DND-41 (cell line): ENCODE data around the gene CXCL8.
A peak's percentile ranks its signal among the peaks of the same experiment; 100 is the strongest.

ENCODE experiments used
- ATAC-seq: fragments of 200-7000 bp; cut with Tn5 transposase; 3 replicates; pipeline ENCODE4 v1.9.1; 2021; ENCODE audit warnings: low read depth; ENCODE audit not compliant: insufficient read depth
- DNase-seq: peaks from one replicate; pipeline ENCODE4 v3.0.0-alpha.2; 2020
- H2AFZ ChIP-seq: 2 replicates; pipeline ENCODE4 v1.6.0; 2012; ENCODE audit warnings: low read depth, low read length
- H3K27ac ChIP-seq: 2 replicates; pipeline ENCODE4 v1.5.1; 2012; ENCODE audit warnings: low read length, inconsistent platforms
- H3K27me3 ChIP-seq: fragments of 200-600 bp; sonication (generic); 2 replicates; pipeline ENCODE4 v1.6.0; 2012; ENCODE audit warnings: low read length, mild to moderate bottlenecking, inconsistent platforms; ENCODE audit not compliant: insufficient read depth, poor library complexity
- H3K36me3 ChIP-seq: 2 replicates; pipeline ENCODE4 v1.5.1; 2012; ENCODE audit warnings: low read length, inconsistent platforms; ENCODE audit not compliant: insufficient read depth
- H3K4me1 ChIP-seq: 2 replicates; pipeline ENCODE4 v1.5.1; 2012; ENCODE audit warnings: mild to moderate bottlenecking, low read length; ENCODE audit not compliant: insufficient read depth
- H3K4me2 ChIP-seq: 2 replicates; pipeline ENCODE4 v1.6.0; 2012; ENCODE audit warnings: mild to moderate bottlenecking, moderate library complexity, low read length, inconsistent platforms; ENCODE audit not compliant: insufficient read depth
- H3K4me3 ChIP-seq, 2 experiments: fragments of 200-600 bp in 1 of 2; shearing (Covaris generic) in 1 of 2; 2 replicates each; pipeline ENCODE4 v1.5.1; 2012 to 2016; ENCODE audit warnings: inconsistent platforms in 2 of 2, low read length in 2 of 2, mild to moderate bottlenecking in 2 of 2, low read depth in 1 of 2, moderate library complexity in 1 of 2
- H3K79me2 ChIP-seq: 2 replicates; pipeline ENCODE4 v1.6.0; 2012; ENCODE audit warnings: low read length, inconsistent platforms; ENCODE audit not compliant: insufficient read depth
- H3K9ac ChIP-seq: 2 replicates; pipeline ENCODE4 v1.6.0; 2012; ENCODE audit warnings: low read depth, mild to moderate bottlenecking, inconsistent platforms, low read length, moderate library complexity
- H3K9me3 ChIP-seq: 2 replicates; pipeline ENCODE4 v1.5.1; 2012; ENCODE audit warnings: low read length, moderate library complexity, mild to moderate bottlenecking, inconsistent platforms; ENCODE audit not compliant: insufficient read depth, severe bottlenecking
- H4K20me1 ChIP-seq: 2 replicates; pipeline ENCODE4 v1.6.0; 2012; ENCODE audit warnings: low read length; ENCODE audit not compliant: insufficient read depth
- CTCF ChIP-seq: IDR thresholded peaks from 2 replicates; pipeline ENCODE4 v1.5.1; 2012; ENCODE audit warnings: borderline replicate concordance, low read length, moderate library complexity, mild to moderate bottlenecking; ENCODE audit not compliant: poor library complexity, severe bottlenecking; ENCODE audit errors: extremely low read depth
- EZH2 ChIP-seq: IDR thresholded peaks from 3 replicates; pipeline ENCODE4 v1.6.1; 2012; ENCODE audit warnings: borderline replicate concordance, low read depth, mild to moderate bottlenecking, moderate library complexity, low read length, inconsistent platforms; ENCODE audit not compliant: severe bottlenecking

Gene CXCL8

GRCh38 chr4:73727685-73728084 is 12.7 kb upstream of the CXCL8 start:
- Histone ChIP-seq H2AFZ (no peak overlapping the region), H3K36me3 (no peaks in the 10 kb centered on the region), H3K4me2 (no peak overlapping the region), H3K79me2 (no peaks in the 10 kb centered on the region), H3K9ac (no peak overlapping the region), H3K27ac (no peak overlapping the region), H3K4me3 (no peak overlapping the region), H3K27me3 (no peaks in the 10 kb centered on the region), H3K4me1 (no peaks in the 10 kb centered on the region), H3K9me3 (no peaks in the 10 kb centered on the region), H4K20me1 (no peaks in the 10 kb centered on the region)
- ATAC-seq, result no peak
- DNase-seq, result no peak
- TF ChIP-seq EZH2, result no peak
- TF ChIP-seq CTCF, result no peak

GRCh38 chr4:73728091-73728741 is 12.2 kb upstream of the CXCL8 start:
- Histone ChIP-seq H3K4me2 (no peak overlapping the region), H4K20me1 (no peaks in the 10 kb centered on the region), H3K36me3 (no peaks in the 10 kb centered on the region), H3K4me3 (no peak overlapping the region), H3K27me3 (no peaks in the 10 kb centered on the region), H2AFZ (no peak overlapping the region), H3K4me1 (no peaks in the 10 kb centered on the region), H3K9ac (no peak overlapping the region), H3K9me3 (no peaks in the 10 kb centered on the region), H3K27ac (no peak overlapping the region), H3K79me2 (no peaks in the 10 kb centered on the region)
- ATAC-seq (no peak), DNase-seq (no peak)
- TF ChIP-seq CTCF (no peak), EZH2 (no peak)

- no peak overlapping the region for H3K4me3 ChIP-seq
- DNase-seq, result peak; percentile 56
- ATAC-seq, result peak; percentile 89
- H3K4me2 ChIP-seq, result no peak overlapping the region
- H3K79me2 ChIP-seq, result no peaks in the 10 kb centered on the region
- no peak overlapping the region for H3K27ac ChIP-seq
- no peaks in the 10 kb centered on the region for H3K9me3 ChIP-seq
- TF ChIP-seq CTCF (peak; percentile 87), EZH2 (no peak)
- H3K9ac ChIP-seq, result no peak overlapping the region
- H3K36me3 ChIP-seq, result no peaks in the 10 kb centered on the region
- H3K4me1 ChIP-seq, result no peaks in the 10 kb centered on the region
- H4K20me1 ChIP-seq, result no peaks in the 10 kb centered on the region
- H2AFZ ChIP-seq, result no peak overlapping the region; the same call in 1 of the 2 replicates
- H3K27me3 ChIP-seq, result no peaks in the 10 kb centered on the region
Observed at GRCh38 chr4:73729534-73730165, 10.7 kb upstream of the CXCL8 start.
